H1 (cell line): Measurements from ENCODE around the gene MRPS18C. TPM values are rescaled to one million over a fixed set of nuclear protein-coding genes. Genes with fewer than 3 reads are reported as not detected.
A peak's percentile ranks its signal among the peaks of the same experiment; 100 is the strongest.

ENCODE experiments used
- CTCF ChIA-PET: fragments of 300-600 bp; sonication (Branson Sonifier 250); formaldehyde crosslinking; loops from one replicate; lab custom pipeline; 2021; ENCODE audit not compliant: partially characterized antibody; lab: Charles Lee
- POLR2A ChIA-PET: fragments of 300-600 bp; sonication (Branson Sonifier 250); formaldehyde crosslinking; loops from one replicate; lab custom pipeline; 2021; ENCODE audit warnings: inconsistent platforms; ENCODE audit not compliant: partially characterized antibody; lab: Charles Lee
- DNase-seq, 2 experiments: peaks; one replicate each; pipeline versions ENCODE4 v3.0.0 to v3.0.0-alpha.2; 2010 to 2022; ENCODE audit warnings: low spot score in 2 of 2, low read depth in 1 of 2, mixed read lengths in 1 of 2
- FAIRE-seq: peaks from 2 replicates; lab custom pipeline; 2011; peaks lifted over from hg19 to GRCh38; lab: Jason Lieb, UNC
- H2AFZ ChIP-seq: 2 replicates; pipeline ENCODE4 v1.8.1; 2012; ENCODE audit warnings: low read length, inconsistent platforms
- H2AK5ac ChIP-seq: 2 replicates; pipeline ENCODE4 v1.6.1; 2013; ENCODE audit warnings: low read depth, low read length
- H2BK120ac ChIP-seq: replicated peaks from 2 replicates; pipeline ENCODE3; 2013; ENCODE audit warnings: low read depth, low read length, inconsistent platforms
- H2BK12ac ChIP-seq: 2 replicates; pipeline ENCODE4 v1.6.1; 2013; ENCODE audit warnings: low read depth, low read length
- H2BK15ac ChIP-seq: 2 replicates; pipeline ENCODE4 v1.6.1; 2013; ENCODE audit warnings: low read length
- H2BK20ac ChIP-seq: 2 replicates; pipeline ENCODE4 v1.6.1; 2013; ENCODE audit warnings: low read length
- H2BK5ac ChIP-seq: 2 replicates; pipeline ENCODE4 v1.6.1; 2013; ENCODE audit warnings: low read depth, low read length
- H3K14ac ChIP-seq: 2 replicates; pipeline ENCODE4 v1.6.1; 2013; ENCODE audit warnings: inconsistent platforms; ENCODE audit not compliant: insufficient read length
- H3K18ac ChIP-seq: 2 replicates; pipeline ENCODE4 v1.6.1; 2013; ENCODE audit warnings: low read length; ENCODE audit errors: extremely low read depth
- H3K23ac ChIP-seq: 2 replicates; pipeline ENCODE4 v1.6.1; 2013; ENCODE audit warnings: inconsistent platforms; ENCODE audit not compliant: insufficient read length
- H3K23me2 ChIP-seq: 2 replicates; pipeline ENCODE4 v1.6.1; 2013; ENCODE audit warnings: low read depth, low read length
- H3K27ac ChIP-seq: 2 replicates; pipeline ENCODE4 v1.6.1; 2011; ENCODE audit warnings: low read depth, low read length, inconsistent platforms
- H3K27me3 ChIP-seq, 4 experiments: replicated peaks in 1 of 4; 1 replicate in 1 of 4; 2 replicates in 3 of 4; pipeline versions ENCODE4 v1.6.1 to v1.8.1; 2011 to 2013; ENCODE audit warnings: low read length in 3 of 4, mild to moderate bottlenecking in 3 of 4, inconsistent platforms in 2 of 4, mixed read lengths in 2 of 4, moderate library complexity in 1 of 4; ENCODE audit not compliant: control insufficient read depth in 3 of 4, insufficient read depth in 3 of 4; ENCODE audit errors: extremely low read depth in 1 of 4
- H3K36me3 ChIP-seq, 4 experiments: 2 replicates each; pipeline versions ENCODE4 v1.6.1 to v1.8.1; 2011 to 2013; ENCODE audit warnings: mild to moderate bottlenecking in 4 of 4, low read length in 3 of 4, moderate library complexity in 2 of 4, control low read depth in 1 of 4, inconsistent platforms in 1 of 4; ENCODE audit not compliant: insufficient read depth in 4 of 4, control insufficient read depth in 2 of 4
- H3K4ac ChIP-seq: replicated peaks from 2 replicates; pipeline ENCODE3; 2013; ENCODE audit warnings: low read length, low read depth, mixed read lengths, inconsistent platforms; ENCODE audit not compliant: insufficient read length
- H3K4me1 ChIP-seq, 4 experiments: replicated peaks in 1 of 4; 1 replicate in 1 of 4; 2 replicates in 3 of 4; pipeline versions ENCODE4 v1.6.1 to v1.8.1; 2011 to 2013; ENCODE audit warnings: low read length in 3 of 4, inconsistent platforms in 2 of 4, mixed read lengths in 1 of 4; ENCODE audit not compliant: insufficient read depth in 4 of 4, control insufficient read depth in 3 of 4
- H3K4me2 ChIP-seq, 2 experiments: 2 replicates each; pipeline versions ENCODE4 v1.6.1 to v1.8.1; 2011 to 2013; ENCODE audit warnings: low read depth in 2 of 2, low read length in 2 of 2, control low read depth in 1 of 2, inconsistent platforms in 1 of 2, mild to moderate bottlenecking in 1 of 2; ENCODE audit not compliant: insufficient read depth in 1 of 2
- H3K4me3 ChIP-seq, 4 experiments: fragments of 200-600, 300-600 bp in 1 of 4; sonication (generic), shearing (Covaris generic), sonication (Bioruptor Twin) in 1 of 4; 2 replicates each; pipeline versions ENCODE4 v1.5.1 to v1.8.1; 2011 to 2016; ENCODE audit warnings: low read length in 4 of 4, low read depth in 3 of 4, control low read depth in 2 of 4, inconsistent platforms in 2 of 4, mild to moderate bottlenecking in 2 of 4, mixed read lengths in 1 of 4, moderate library complexity in 1 of 4; ENCODE audit not compliant: insufficient read depth in 2 of 4; ENCODE audit errors: extremely low read depth in 1 of 4
- H3K56ac ChIP-seq: replicated peaks from 2 replicates; pipeline ENCODE3; 2013; ENCODE audit warnings: low read depth, mild to moderate bottlenecking, mixed read lengths, low read length, inconsistent platforms; ENCODE audit not compliant: insufficient read length
- H3K79me1 ChIP-seq: 2 replicates; pipeline ENCODE4 v1.6.1; 2013; ENCODE audit warnings: low read depth, low read length, control low read depth
- H3K79me2 ChIP-seq, 2 experiments: 2 replicates each; pipeline versions ENCODE4 v1.6.1 to v1.8.1; 2012 to 2013; ENCODE audit warnings: low read length in 2 of 2, mild to moderate bottlenecking in 2 of 2, inconsistent platforms in 1 of 2; ENCODE audit not compliant: insufficient read depth in 2 of 2, control insufficient read depth in 1 of 2
- H3K9ac ChIP-seq, 4 experiments: replicated peaks in 1 of 4; 1 replicate in 1 of 4; 2 replicates in 3 of 4; pipeline versions ENCODE4 v1.6.1 to v1.8.1; 2011 to 2013; ENCODE audit warnings: low read depth in 3 of 4, low read length in 3 of 4, control low read depth in 2 of 4, mild to moderate bottlenecking in 2 of 4, moderate library complexity in 2 of 4, inconsistent platforms in 1 of 4; ENCODE audit errors: extremely low read depth in 1 of 4
- H3K9me3 ChIP-seq, 2 experiments: 2 replicates each; pipeline versions ENCODE4 v1.6.1 to v1.8.1; 2012 to 2013; ENCODE audit warnings: mild to moderate bottlenecking in 2 of 2, moderate library complexity in 2 of 2, control low read depth in 1 of 2, inconsistent platforms in 1 of 2, low read depth in 1 of 2, low read length in 1 of 2, mixed read lengths in 1 of 2; ENCODE audit not compliant: insufficient read depth in 2 of 2
- H4K20me1 ChIP-seq, 2 experiments: replicated peaks in 1 of 2; 2 replicates each; pipeline versions ENCODE3 to v1.8.1; 2011 to 2013; ENCODE audit warnings: inconsistent platforms in 2 of 2, low read length in 2 of 2, mild to moderate bottlenecking in 1 of 2; ENCODE audit not compliant: insufficient read depth in 2 of 2, control insufficient read depth in 1 of 2
- H4K5ac ChIP-seq: 2 replicates; pipeline ENCODE4 v1.6.1; 2013; ENCODE audit warnings: low read length, low read depth, mixed read lengths, inconsistent platforms; ENCODE audit not compliant: insufficient read length
- H4K8ac ChIP-seq: 2 replicates; pipeline ENCODE4 v1.8.0; 2013; ENCODE audit warnings: mild to moderate bottlenecking, moderate library complexity, low read length, inconsistent platforms; ENCODE audit not compliant: insufficient read depth; ENCODE audit errors: extremely low read depth
- H4K91ac ChIP-seq: replicated peaks from 2 replicates; pipeline ENCODE3; 2013; ENCODE audit warnings: low read length, mixed read lengths, inconsistent platforms; ENCODE audit not compliant: insufficient read length
- EGR1 ChIP-seq: IDR thresholded peaks from 2 replicates; pipeline ENCODE4 v1.6.1; 2011; ENCODE audit warnings: low read depth, low read length, borderline replicate concordance
- KDM1A ChIP-seq: fragments of 200-600, 300-600 bp; sonication (generic); IDR thresholded peaks from 2 replicates; pipeline ENCODE4 v1.7.1; 2016; ENCODE audit warnings: mild to moderate bottlenecking, low read length, borderline replicate concordance
- POLR2A ChIP-seq, 2 experiments: IDR thresholded peaks; 1 replicate in 1 of 2; 2 replicates in 1 of 2; pipeline ENCODE4 v1.6.1; 2011; ENCODE audit warnings: low read depth in 2 of 2, low read length in 2 of 2, mild to moderate bottlenecking in 2 of 2; ENCODE audit errors: control extremely low read depth in 1 of 2
- RBBP5 ChIP-seq: IDR thresholded peaks from 2 replicates; pipeline ENCODE4 v1.7.1; 2012; ENCODE audit warnings: low read depth, mild to moderate bottlenecking, inconsistent platforms, low read length, moderate library complexity, borderline replicate concordance
- SIN3A ChIP-seq, 2 experiments: IDR thresholded peaks in 1 of 2; conservative IDR thresholded peaks in 1 of 2; 2 replicates each; pipeline ENCODE4 v1.6.1; 2011 to 2012; ENCODE audit warnings: low read length in 2 of 2, improper control_type of control experiment in 1 of 2, low read depth in 1 of 2, mild to moderate bottlenecking in 1 of 2
- SIRT6 ChIP-seq: IDR thresholded peaks from one replicate; pipeline ENCODE4 v1.7.1; 2012; ENCODE audit warnings: low read length, inconsistent platforms
- SP1 ChIP-seq: IDR thresholded peaks from 2 replicates; pipeline ENCODE4 v1.6.1; 2011; ENCODE audit warnings: low read depth, low read length
- SUZ12 ChIP-seq: fragments of 200-600 bp; sonication (generic); IDR thresholded peaks from 2 replicates; pipeline ENCODE4 v1.6.1; 2012; ENCODE audit warnings: mild to moderate bottlenecking, inconsistent platforms, low read length, moderate library complexity, mixed read lengths
- TCF12 ChIP-seq: IDR thresholded peaks from 2 replicates; pipeline ENCODE4 v1.6.1; 2011; ENCODE audit warnings: low read depth, mild to moderate bottlenecking, low read length
- TEAD4 ChIP-seq: IDR thresholded peaks from 2 replicates; pipeline ENCODE4 v1.6.1; 2012; ENCODE audit warnings: low read depth, low read length, inconsistent platforms, mixed read lengths
- WGBS, 2 experiments: shearing (Covaris generic) in 1 of 2; methylation state at CpG; one replicate each; pipeline versions ENCODE4 v1.1.6 to v1.1.7; 2013 to 2015; ENCODE audit warnings: low lambda C conversion rate in 2 of 2, mixed read lengths in 2 of 2, inconsistent platforms in 1 of 2, low coverage in 1 of 2, missing lambda C conversion rate in 1 of 2; ENCODE audit not compliant: insufficient replicate concordance in 2 of 2, insufficient coverage in 1 of 2, insufficient read length in 1 of 2; ENCODE audit errors: extremely low coverage in 1 of 2, missing lambda C conversion rate in 1 of 2; 5-methylcytosine and 5-hydroxymethylcytosine counted together
- polyA plus RNA-seq, 7 experiments: library from polyadenylated mRNA; depleted of rRNA in 3 of 7; stranded (reverse) in 5 of 7; unstranded in 2 of 7; fragments of >200 nt in 5 of 7; fragments of 200-250 nt in 2 of 7; gene quantifications; 1 replicate in 5 of 7; 2 replicates in 1 of 7; 4 replicates in 1 of 7; pipeline versions ENCODE4 v1.2.1 to v1.2.3, GENCODE V29; 2011 to 2013; ENCODE audit warnings: missing spikeins in 2 of 7, mixed read lengths in 2 of 7
- total RNA-seq: library from RNA; stranded (reverse); fragmentation: NEBNext Ultra II Directional; extraction: Animal tissue kit (Norgen Biotek cat#: 25700); gene quantifications from 2 replicates; pipeline ENCODE4 v1.2.1, GENCODE V29; 2021

MRPS18C gene
- total and polyA plus RNA-seq, 2 of the 8 experiments (the other 6 are each of a cell fraction or from before 2014, with no cell fraction given), result 22.6 to 50.3 TPM

- H3K56ac ChIP-seq, result no peak within 1 kb of the TSS
- H3K4me1 ChIP-seq, result peaks cover 0 to 2% (median 0%) of the 10 kb centered on the region in 4 experiments; a peak in 3 of 7 replicates
- peaks cover 0 to 4% (median 2%) of the 10 kb centered on the region in 4 experiments; a peak in 2 of 8 replicates for H3K36me3 ChIP-seq
- peaks cover 0 to 9% (median 1%) of the 10 kb centered on the region in 4 experiments; a peak in 2 of 7 replicates for H3K27me3 ChIP-seq
- FAIRE-seq, result no peak
- no peak within 1 kb of the TSS for H3K23ac ChIP-seq
- H2BK12ac ChIP-seq, result no peak within 1 kb of the TSS
- no peak within 1 kb of the TSS for H2BK15ac ChIP-seq
- H3K23me2 ChIP-seq, result peaks cover 7% of the 10 kb centered on the region; the same call in 1 of the 2 replicates
- CTCF ChIA-PET, result interaction anchor here (0.6 to 1.2 kb wide), 3 partner anchors 10 to 396 kb away, joined by 3 read pairs; no protein-coding TSS in a partner anchor
- peak within 1 kb of the TSS; percentile 46 for H4K5ac ChIP-seq
- no peak within 1 kb of the TSS for H2BK120ac ChIP-seq
- no peak within 1 kb of the TSS for H2AK5ac ChIP-seq
- 0 out of 2 replicates have a peak within 1 kb of the TSS, but pooled peaks have one; percentile 44 for H3K27ac ChIP-seq
- 0 out of 2 replicates have a peak within 1 kb of the TSS, but pooled peaks have one; percentile 78 for H3K18ac ChIP-seq
- peak within 1 kb of the TSS; percentile 100 for H2AFZ ChIP-seq
- POLR2A ChIA-PET, result interaction anchor here (0.9 to 1.3 kb wide), 3 partner anchors 10 to 1098 kb away, joined by 3 to 4 read pairs (median 3); partner anchors contain the start of gene HPSE
- DNase-seq, result peak; percentile 87 to 92
- 4% methylated on average over 31 of the region's 93 CpGs; no CpG with 5 or more reads in 1 of the 2 experiments for WGBS, 2 experiments
- H3K4ac ChIP-seq, result no peak within 1 kb of the TSS
- no peak within 1 kb of the TSS for H2BK20ac ChIP-seq
- H3K9me3 ChIP-seq, result no peaks in the 10 kb centered on the region
- no peak within 1 kb of the TSS for H3K14ac ChIP-seq
- peak within 1 kb of the TSS; percentile 26 to 68 (median 64); a peak in 6 of 7 replicates for H3K9ac ChIP-seq
- H4K8ac ChIP-seq, result peak within 1 kb of the TSS; percentile 81
- no peaks in the 10 kb centered on the region for H3K79me2 ChIP-seq
- no peaks in the 10 kb centered on the region for H3K79me1 ChIP-seq
- H3K4me2 ChIP-seq, result peak within 1 kb of the TSS; percentile 55 to 87
- H2BK5ac ChIP-seq, result no peak within 1 kb of the TSS
- H4K20me1 ChIP-seq, result no peaks in the 10 kb centered on the region
- no peak within 1 kb of the TSS for H4K91ac ChIP-seq
- peak within 1 kb of the TSS; percentile 45 to 88 (median 63) for H3K4me3 ChIP-seq
- TF ChIP-seq RBBP5, result peak; percentile 86; the same call in 1 of the 2 replicates
- TF ChIP-seq SP1, result no peak
- TF ChIP-seq SIRT6, result no peak
- TF ChIP-seq SUZ12, result no peak
- TF ChIP-seq POLR2A (IDR thresholded peaks at IDR 0.05; ENCODE audit: control extremely low read depth in 1 of 2, low read depth in 2 of 2, low read length in 2 of 2), result peak; percentile 54 to 84
- TF ChIP-seq EGR1, result no peak
- peak; percentile 69; the same call in 1 of the 2 replicates for TF ChIP-seq KDM1A
- TF ChIP-seq TEAD4, result 0 out of 2 replicates have a peak, but pooled peaks have one; percentile 7
- TF ChIP-seq TCF12, result no peak
- no peak; a peak in 1 of 4 replicates for TF ChIP-seq SIN3A (conservative IDR thresholded peaks at IDR 0.05 in 1 of 2, IDR thresholded peaks at IDR 0.05 in 1 of 2; ENCODE audit: low read depth in 1 of 2, low read length in 2 of 2)
Observed at GRCh38 chr4:83484500-83485461, 28.9 kb downstream of the MRPS18C start, which contains the start of gene ABRAXAS1. TSS of gene ABRAXAS1 (minus strand) at chr4:83485100. CDS start at chr4:83485072, 28 bp downstream.
